Stimulated activated CD4-positive, alpha-beta T cell treated with anti-CD3 and anti-CD28 coated beads, Interleukin-12 subunit alpha, Interleukin-12 subunit beta, amount 100 ng/mL, for 4 hours (primary cell): ENCODE results near the gene ME2.
A peak's percentile ranks its signal among the peaks of the same experiment; 100 is the strongest.
"Not testable (repeated sequence)": the region's sequence is repeated elsewhere in the genome, so short reads cannot be mapped to it uniquely, and the experiment has no call there.

Source experiments
- DNase-seq: peaks from one replicate; pipeline ENCODE4 v3.0.0-alpha.2; 2020

ME2 gene

GRCh38 chr18:50928551-50928950 lies 49.6 kb downstream of the ME2 start:
- no peak for DNase-seq

GRCh38 chr18:50933684-50934083 lies 54.8 kb downstream of the ME2 start:
- DNase-seq: no peak

- DNase-seq: no peak
Measured at GRCh38 chr18:50934545-50935211, 55.8 kb downstream of the ME2 start.

- DNase-seq: no peak
Measured at GRCh38 chr18:50935493-50936191, 56.7 kb downstream of the ME2 start.

GRCh38 chr18:50937183-50937582 lies 58.3 kb downstream of the ME2 start:
- no peak for DNase-seq

GRCh38 chr18:50938912-50939311 lies 60.0 kb downstream of the ME2 start:
- no peak for DNase-seq

GRCh38 chr18:50944245-50944932 lies 65.5 kb downstream of the ME2 start:
- DNase-seq: no peak

GRCh38 chr18:50945918-50946317 lies 67.0 kb downstream of the ME2 start:
- not testable (repeated sequence) for DNase-seq

GRCh38 chr18:50947899-50948298 lies 69.0 kb downstream of the ME2 start:
- no peak for DNase-seq

- no peak for DNase-seq
Measured at GRCh38 chr18:50949185-50949584, 70.3 kb downstream of the ME2 start.

- DNase-seq: no peak
Measured at GRCh38 chr18:50950626-50951025, 71.7 kb downstream of the ME2 start.

- DNase-seq: no peak
Measured at GRCh38 chr18:50953822-50954221, 74.9 kb downstream of the ME2 start.

- DNase-seq: no peak
Measured at GRCh38 chr18:50955253-50955652, 76.3 kb downstream of the ME2 start.

- no peak for DNase-seq
Measured at GRCh38 chr18:50956116-50956515, 77.2 kb downstream of the ME2 start.

- no peak for DNase-seq
Measured at GRCh38 chr18:50961974-50962373, 83.1 kb downstream of the ME2 start.

- peak; percentile 60 for DNase-seq
Measured at GRCh38 chr18:50967714-50968661, 89.1 kb downstream of the ME2 start, which contains the start of gene ELAC1. Gene ELAC1, plus strand, starts transcription at chr18:50968040. Its CDS starts 6,365 bp downstream, at chr18:50974405.

- DNase-seq: no peak
Measured at GRCh38 chr18:50969448-50969847, 90.5 kb downstream of the ME2 start.

GRCh38 chr18:50970006-50970405 lies 91.1 kb downstream of the ME2 start:
- no peak for DNase-seq

- not testable (repeated sequence) for DNase-seq
Measured at GRCh38 chr18:50972404-50972803, 93.5 kb downstream of the ME2 start.

- DNase-seq: no peak
Measured at GRCh38 chr18:50973367-50974126, 94.6 kb downstream of the ME2 start.

GRCh38 chr18:50977037-50977760 lies 98.3 kb downstream of the ME2 start:
- no peak for DNase-seq
